GM21786 (cell line): ENCODE results near the gene CDK2AP2.
"Not testable (repeated sequence)": the region's sequence is repeated elsewhere in the genome, so short reads cannot be mapped to it uniquely, and the experiment has no call there.

Experiments used
- ATAC-seq: cut with Tn5 transposase; IDR thresholded peaks from one replicate; pipeline ENCODE4 v1.9.1; 2021; ENCODE audit not compliant: unreplicated experiment

The CDK2AP2 gene

GRCh38 chr11:67507864-67508485 lies at the start of gene CDK2AP2:
CDK2AP2 (minus strand) TSS chr11:67508162; CDS start chr11:67508082, 80 bp downstream.
- peak; percentile 67 for ATAC-seq

GRCh38 chr11:67556244-67556643 lies 48.3 kb upstream of the CDK2AP2 start:
- no peak for ATAC-seq

- not testable (repeated sequence) for ATAC-seq
These were observed 43.7 kb upstream of the CDK2AP2 start for GRCh38 chr11:67551697-67552096.

- ATAC-seq: no peak
These were observed 43.2 kb upstream of the CDK2AP2 start for GRCh38 chr11:67551127-67551526.

- ATAC-seq: no peak
These were observed 40.7 kb upstream of the CDK2AP2 start for GRCh38 chr11:67548555-67549110.

- not testable (repeated sequence) for ATAC-seq
These were observed 40.1 kb upstream of the CDK2AP2 start for GRCh38 chr11:67548112-67548511.

- no peak for ATAC-seq
These were observed 37.3 kb upstream of the CDK2AP2 start for GRCh38 chr11:67545280-67545679.

GRCh38 chr11:67544616-67545242 lies 36.8 kb upstream of the CDK2AP2 start:
- no peak for ATAC-seq

GRCh38 chr11:67543585-67543984 lies 35.6 kb upstream of the CDK2AP2 start:
- ATAC-seq: no peak

GRCh38 chr11:67542971-67543370 lies 35.0 kb upstream of the CDK2AP2 start:
- ATAC-seq: no peak

- ATAC-seq: no peak
These were observed 34.2 kb upstream of the CDK2AP2 start for GRCh38 chr11:67542169-67542568.

- ATAC-seq: no peak
These were observed 33.2 kb upstream of the CDK2AP2 start for GRCh38 chr11:67541198-67541597.

- ATAC-seq: no peak
These were observed 31.6 kb upstream of the CDK2AP2 start for GRCh38 chr11:67539550-67539949.

- no peak for ATAC-seq
These were observed 31.0 kb upstream of the CDK2AP2 start for GRCh38 chr11:67538823-67539505.

GRCh38 chr11:67538306-67538705 lies 30.3 kb upstream of the CDK2AP2 start:
- ATAC-seq: no peak

- no peak for ATAC-seq
These were observed 27.6 kb upstream of the CDK2AP2 start for GRCh38 chr11:67535561-67535960.

- no peak for ATAC-seq
These were observed 26.2 kb upstream of the CDK2AP2 start for GRCh38 chr11:67534070-67534679.

GRCh38 chr11:67532889-67533288 lies 24.9 kb upstream of the CDK2AP2 start:
- no peak for ATAC-seq

GRCh38 chr11:67530282-67530592 lies 22.3 kb upstream of the CDK2AP2 start:
- no peak for ATAC-seq

GRCh38 chr11:67528376-67528775 lies 20.4 kb upstream of the CDK2AP2 start:
- ATAC-seq: no peak

- no peak for ATAC-seq
These were observed 17.5 kb upstream of the CDK2AP2 start for GRCh38 chr11:67525275-67525976.
